Measurements from ENCODE around the gene PREX1. TPM values are rescaled to one million over a fixed set of nuclear protein-coding genes. Genes with fewer than 3 reads are reported as not detected.

PREX1 gene
- total and polyA plus RNA-seq, 2 donors (not counting 3 experiments of a cell fraction or from before 2014, with no cell fraction given), result 51.3 to 72.9 TPM

DNA sequence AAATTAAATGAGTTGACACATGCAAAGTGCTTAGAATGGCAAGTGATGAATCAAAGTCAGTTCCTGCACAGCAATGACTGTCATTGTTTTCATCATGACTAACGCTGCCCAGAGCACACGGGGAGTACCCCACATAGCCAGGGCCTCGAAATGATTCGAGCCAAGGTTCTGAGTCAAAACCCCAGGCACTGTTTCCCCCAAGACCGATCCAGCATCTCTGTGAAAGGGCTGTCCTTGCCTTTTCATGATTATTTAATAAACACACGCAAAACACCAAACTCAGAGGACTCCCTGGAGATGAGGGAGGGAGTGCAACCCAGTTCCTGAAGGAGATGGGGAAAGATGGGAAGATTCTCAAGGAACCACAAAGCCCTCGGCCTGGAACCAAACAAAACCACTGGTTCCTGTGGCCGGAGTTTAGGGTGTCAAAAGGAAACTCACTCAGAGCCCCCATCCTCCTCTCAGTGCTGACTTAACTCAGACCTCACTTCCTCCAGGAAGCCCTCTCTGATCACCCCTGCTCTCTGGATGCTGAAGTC, 3.8 kb downstream of the PREX1 start:
- peak overlapping the region in 1 of 3 experiments; percentile 85 for H3K4me3 ChIP-seq (replicated peaks in 1 of 3; ENCODE audit: insufficient read depth in 1 of 3, low read depth in 1 of 3, low read length in 3 of 3)
- no peak overlapping the region for H2AFZ ChIP-seq (ENCODE audit: low read depth, low read length)
- POLR2A ChIA-PET, result no interaction called here
- dilution Hi-C loops (cut with MboI; ENCODE audit: extremely low pct_ligation_motif_present, low sequenced_read_pairs), result no loop called here
- peak overlapping the region; percentile 56 for H3K9ac ChIP-seq (replicated peaks; ENCODE audit: extremely low read depth, insufficient read depth, low read length)
- no peaks in the 10 kb centered on the region for H4K20me1 ChIP-seq (replicated peaks; ENCODE audit: control insufficient read depth, extremely low read depth, insufficient read depth, low read length)
- FAIRE-seq (peak; percentile 94), DNase-seq (ENCODE audit: low read depth, low spot score) (peak; percentile 86)
- H3K9me3 ChIP-seq (replicated peaks; ENCODE audit: control insufficient read depth, insufficient read depth, low read length), result no peaks in the 10 kb centered on the region
- no TSS peak for BruUV-seq (replicated peaks)
- CTCF ChIA-PET, result interaction anchor here (1.8 kb wide), 1 partner anchor 166 kb away, joined by 5 read pairs; no protein-coding TSS in a partner anchor
- H3K27me3 ChIP-seq (ENCODE audit: control insufficient read depth in 2 of 2, insufficient read depth in 2 of 2, low read length in 2 of 2), result no peaks in the 10 kb centered on the region
- H3K27ac ChIP-seq (ENCODE audit: insufficient read depth, low read depth, low read length), result peak overlapping the region; percentile 67
- peaks cover 78% of the 10 kb centered on the region for H3K79me2 ChIP-seq (ENCODE audit: control insufficient read depth, insufficient read depth, low read length)
- peak overlapping the region; percentile 89 for H3K4me2 ChIP-seq (ENCODE audit: insufficient read depth, low read length)
- intact Hi-C loops (cut with micrococcal nuclease), result loop anchor here (2.0 kb wide), 3 partner anchors 73 to 167 kb away; no protein-coding TSS in a partner anchor
- TF ChIP-seq POLR2A (IDR thresholded peaks at IDR 0.05; ENCODE audit: low read depth, low read length), result peak; percentile 51
- peak; percentile 74 for TF ChIP-seq GATA2 (IDR thresholded peaks at IDR 0.05; ENCODE audit: insufficient read depth, insufficient read length, low read depth, low read length)
- TF ChIP-seq POLR2AphosphoS5 (IDR thresholded peaks at IDR 0.05; ENCODE audit: insufficient read depth, low read depth, low read length), result peak; percentile 72
- peak; percentile 88 for TF ChIP-seq FOS (IDR thresholded peaks at IDR 0.05; ENCODE audit: borderline replicate concordance, insufficient read depth, low read length)
- TF ChIP-seq MYC (IDR thresholded peaks at IDR 0.05; ENCODE audit: low read depth, low read length), result no peak
- TF ChIP-seq, protein P1, sequence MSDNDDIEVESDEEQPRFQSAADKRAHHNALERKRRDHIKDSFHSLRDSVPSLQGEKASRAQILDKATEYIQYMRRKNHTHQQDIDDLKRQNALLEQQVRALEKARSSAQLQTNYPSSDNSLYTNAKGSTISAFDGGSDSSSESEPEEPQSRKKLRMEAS (IDR thresholded peaks at IDR 0.05; ENCODE audit: insufficient read depth, insufficient read length), result no peak
- no peak for TF ChIP-seq EZH2 (IDR thresholded peaks at IDR 0.05; ENCODE audit: borderline replicate concordance, low read depth, low read length, severe bottlenecking)
- peak; percentile 56 for TF ChIP-seq JUN (IDR thresholded peaks at IDR 0.05; ENCODE audit: borderline replicate concordance, insufficient read depth, insufficient read length, low read depth)
- TF ChIP-seq, protein P2, sequence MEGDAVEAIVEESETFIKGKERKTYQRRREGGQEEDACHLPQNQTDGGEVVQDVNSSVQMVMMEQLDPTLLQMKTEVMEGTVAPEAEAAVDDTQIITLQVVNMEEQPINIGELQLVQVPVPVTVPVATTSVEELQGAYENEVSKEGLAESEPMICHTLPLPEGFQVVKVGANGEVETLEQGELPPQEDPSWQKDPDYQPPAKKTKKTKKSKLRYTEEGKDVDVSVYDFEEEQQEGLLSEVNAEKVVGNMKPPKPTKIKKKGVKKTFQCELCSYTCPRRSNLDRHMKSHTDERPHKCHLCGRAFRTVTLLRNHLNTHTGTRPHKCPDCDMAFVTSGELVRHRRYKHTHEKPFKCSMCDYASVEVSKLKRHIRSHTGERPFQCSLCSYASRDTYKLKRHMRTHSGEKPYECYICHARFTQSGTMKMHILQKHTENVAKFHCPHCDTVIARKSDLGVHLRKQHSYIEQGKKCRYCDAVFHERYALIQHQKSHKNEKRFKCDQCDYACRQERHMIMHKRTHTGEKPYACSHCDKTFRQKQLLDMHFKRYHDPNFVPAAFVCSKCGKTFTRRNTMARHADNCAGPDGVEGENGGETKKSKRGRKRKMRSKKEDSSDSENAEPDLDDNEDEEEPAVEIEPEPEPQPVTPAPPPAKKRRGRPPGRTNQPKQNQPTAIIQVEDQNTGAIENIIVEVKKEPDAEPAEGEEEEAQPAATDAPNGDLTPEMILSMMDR (IDR thresholded peaks at IDR 0.05; ENCODE audit: extremely low read depth in 1 of 2, insufficient read depth in 1 of 2, low read depth in 1 of 2, low read length in 2 of 2), result no peak
- peaks cover 0 to 11% of the 10 kb centered on the region in 2 experiments for H3K36me3 ChIP-seq (ENCODE audit: control insufficient read depth in 2 of 2, extremely low read depth in 1 of 2, insufficient read depth in 2 of 2, low read length in 2 of 2)
- H3K9me1 ChIP-seq (replicated peaks; ENCODE audit: control insufficient read depth, extremely low read depth, insufficient read depth, low read length), result no peaks in the 10 kb centered on the region
- H3K4me1 ChIP-seq (ENCODE audit: control insufficient read depth, extremely low read depth, insufficient read depth, low read length), result peaks cover 41% of the 10 kb centered on the region
